TTC549 (cell line): ENCODE measurements around the gene RASL10A.

Experiments
- FAIRE-seq: peaks from 2 replicates; lab custom pipeline; 2012; peaks lifted over from hg19 to GRCh38; lab: Jason Lieb, UNC

Gene RASL10A

GRCh38 chr22:29302681-29303465, 12.6 kb downstream of the RASL10A start:
- FAIRE-seq, result no peak

GRCh38 chr22:29302402-29302680, 13.2 kb downstream of the RASL10A start:
- no peak for FAIRE-seq

- no peak for FAIRE-seq
Measured at GRCh38 chr22:29301716-29302401, 13.6 kb downstream of the RASL10A start.

GRCh38 chr22:29300807-29301601, 14.5 kb downstream of the RASL10A start:
- FAIRE-seq, result no peak

GRCh38 chr22:29300467-29300806, 15.1 kb downstream of the RASL10A start:
- FAIRE-seq, result no peak

- no peak for FAIRE-seq
Measured at GRCh38 chr22:29299136-29299900, 16.2 kb downstream of the RASL10A start.

GRCh38 chr22:29298641-29299040, 16.9 kb downstream of the RASL10A start:
- no peak for FAIRE-seq

- FAIRE-seq, result no peak
Measured at GRCh38 chr22:29292379-29292778, 23.1 kb downstream of the RASL10A start.

- FAIRE-seq, result no peak
Measured at GRCh38 chr22:29291215-29291614, 24.3 kb downstream of the RASL10A start.

GRCh38 chr22:29290061-29290460, 25.4 kb downstream of the RASL10A start:
- no peak for FAIRE-seq

GRCh38 chr22:29288837-29289236, 26.7 kb downstream of the RASL10A start:
- no peak for FAIRE-seq

GRCh38 chr22:29284196-29284595, 31.3 kb downstream of the RASL10A start:
- FAIRE-seq, result no peak

- FAIRE-seq, result no peak
Measured at GRCh38 chr22:29277927-29278326, 37.6 kb downstream of the RASL10A start.

GRCh38 chr22:29275819-29276565, 39.5 kb downstream of the RASL10A start:
- FAIRE-seq, result no peak

GRCh38 chr22:29275167-29275566, 40.3 kb downstream of the RASL10A start:
- FAIRE-seq, result no peak

GRCh38 chr22:29272624-29273023, 42.9 kb downstream of the RASL10A start:
- no peak for FAIRE-seq

GRCh38 chr22:29270475-29271271, 44.8 kb downstream of the RASL10A start:
- FAIRE-seq, result no peak

GRCh38 chr22:29269731-29270474, 45.6 kb downstream of the RASL10A start:
- no peak for FAIRE-seq

- FAIRE-seq, result no peak
Measured at GRCh38 chr22:29269230-29269604, 46.3 kb downstream of the RASL10A start.

- no peak for FAIRE-seq
Measured at GRCh38 chr22:29268511-29269229, 46.8 kb downstream of the RASL10A start.
